ENCODE data around the gene KCNS3.
A peak's percentile ranks its signal among the peaks of the same experiment; 100 is the strongest.

Gene KCNS3

GRCh38 chr2:17878281-17879136, at the start of gene KCNS3:
TSS of gene KCNS3 (plus strand) at chr2:17878667. CDS start at chr2:17931009, 52,342 bp downstream.
- no peaks in the 10 kb centered on the region for H3K9me3 ChIP-seq (ENCODE audit: low read length)
- H3K4me1 ChIP-seq (ENCODE audit: insufficient read depth, low read length), result no peaks in the 10 kb centered on the region
- H3K27me3 ChIP-seq (ENCODE audit: insufficient read depth, low read length), result peaks cover 74% of the 10 kb centered on the region
- H2AFZ ChIP-seq (ENCODE audit: low read depth, low read length), result peak within 1 kb of the TSS; percentile 50
- H3K4me3 ChIP-seq (ENCODE audit: low read length), result peak within 1 kb of the TSS; percentile 29
- H3K36me3 ChIP-seq (ENCODE audit: insufficient read depth, low read length), result no peaks in the 10 kb centered on the region

DNA sequence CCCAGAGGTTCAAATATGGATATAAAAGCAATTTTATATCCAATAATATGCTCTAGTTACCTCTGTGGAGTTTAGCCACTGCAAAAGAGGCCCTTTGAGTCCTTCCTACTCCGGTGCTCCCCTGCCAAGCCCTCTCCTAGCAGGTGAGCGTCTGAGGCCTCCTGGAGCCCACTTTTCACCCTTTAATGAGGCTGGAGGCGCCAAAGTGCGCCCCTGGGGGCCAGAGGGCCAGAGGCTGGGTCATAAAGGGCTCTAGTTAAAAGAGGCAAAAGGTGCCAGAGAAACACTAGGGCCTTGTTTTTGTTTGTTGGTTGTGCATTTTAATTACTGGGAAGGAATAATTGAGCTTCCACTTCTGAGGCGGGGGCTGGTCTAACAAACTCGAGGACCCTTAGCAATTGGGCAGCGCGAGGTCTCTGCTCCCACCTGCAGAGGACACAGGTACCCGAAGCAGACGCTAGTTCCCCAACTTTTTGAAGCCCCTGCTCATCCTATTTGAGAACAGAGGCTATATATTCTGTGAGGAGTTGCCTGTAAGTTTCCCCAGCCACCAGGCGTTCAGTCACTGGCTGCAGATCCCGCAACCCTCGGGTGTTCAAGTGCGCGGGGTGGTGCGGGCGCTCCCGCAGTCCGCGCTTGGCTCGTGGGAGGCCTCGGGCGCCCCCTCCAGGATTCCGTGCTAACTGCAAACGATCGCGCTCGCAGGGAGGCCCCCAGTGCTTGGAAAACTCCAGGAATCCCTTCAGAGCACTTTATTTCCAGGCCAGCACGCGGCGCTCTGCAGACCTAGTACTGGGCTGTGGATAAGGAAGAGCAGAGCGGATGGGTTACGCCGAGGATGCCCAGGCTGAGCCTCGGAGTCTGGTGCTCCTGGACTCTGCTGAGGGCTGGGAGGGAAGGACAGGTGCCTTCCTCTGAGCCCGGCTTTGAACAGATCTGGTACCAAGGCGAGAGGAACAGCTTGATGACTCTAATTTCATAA, 48.1 kb upstream of the KCNS3 start:
- Histone ChIP-seq H3K36me3 (ENCODE audit: insufficient read depth, low read length) (no peaks in the 10 kb centered on the region), H3K27me3 (ENCODE audit: insufficient read depth, low read length) (peaks cover 38% of the 10 kb centered on the region), H3K4me3 (ENCODE audit: low read length) (no peak overlapping the region), H3K4me1 (ENCODE audit: insufficient read depth, low read length) (no peaks in the 10 kb centered on the region), H2AFZ (ENCODE audit: low read depth, low read length) (no peak overlapping the region), H3K9me3 (ENCODE audit: low read length) (no peaks in the 10 kb centered on the region)

- H3K27me3 ChIP-seq (ENCODE audit: insufficient read depth, low read length), result peaks cover 7% of the 10 kb centered on the region
- H3K9me3 ChIP-seq (ENCODE audit: low read length), result no peaks in the 10 kb centered on the region
- no peaks in the 10 kb centered on the region for H3K36me3 ChIP-seq (ENCODE audit: insufficient read depth, low read length)
- H2AFZ ChIP-seq (ENCODE audit: low read depth, low read length), result no peak overlapping the region
- no peaks in the 10 kb centered on the region for H3K4me1 ChIP-seq (ENCODE audit: insufficient read depth, low read length)
- no peak overlapping the region for H3K4me3 ChIP-seq (ENCODE audit: low read length)
Measured at GRCh38 chr2:17835516-17835915, 43.0 kb upstream of the KCNS3 start.

- H3K27me3 ChIP-seq (ENCODE audit: insufficient read depth, low read length), result no peaks in the 10 kb centered on the region
- H3K4me1 ChIP-seq (ENCODE audit: insufficient read depth, low read length), result no peaks in the 10 kb centered on the region
- H2AFZ ChIP-seq (ENCODE audit: low read depth, low read length), result no peak overlapping the region
- H3K4me3 ChIP-seq (ENCODE audit: low read length), result no peak overlapping the region
- H3K9me3 ChIP-seq (ENCODE audit: low read length), result no peaks in the 10 kb centered on the region
- H3K36me3 ChIP-seq (ENCODE audit: insufficient read depth, low read length), result no peaks in the 10 kb centered on the region
Measured at GRCh38 chr2:17839959-17840358, 38.5 kb upstream of the KCNS3 start.

- H3K36me3 ChIP-seq (ENCODE audit: insufficient read depth, low read length), result no peaks in the 10 kb centered on the region
- no peaks in the 10 kb centered on the region for H3K4me1 ChIP-seq (ENCODE audit: insufficient read depth, low read length)
- no peaks in the 10 kb centered on the region for H3K9me3 ChIP-seq (ENCODE audit: low read length)
- H3K4me3 ChIP-seq (ENCODE audit: low read length), result no peak overlapping the region
- H3K27me3 ChIP-seq (ENCODE audit: insufficient read depth, low read length), result peaks cover 3% of the 10 kb centered on the region
- no peak overlapping the region for H2AFZ ChIP-seq (ENCODE audit: low read depth, low read length)
Measured at GRCh38 chr2:17843457-17843856, 35.0 kb upstream of the KCNS3 start.

DNA sequence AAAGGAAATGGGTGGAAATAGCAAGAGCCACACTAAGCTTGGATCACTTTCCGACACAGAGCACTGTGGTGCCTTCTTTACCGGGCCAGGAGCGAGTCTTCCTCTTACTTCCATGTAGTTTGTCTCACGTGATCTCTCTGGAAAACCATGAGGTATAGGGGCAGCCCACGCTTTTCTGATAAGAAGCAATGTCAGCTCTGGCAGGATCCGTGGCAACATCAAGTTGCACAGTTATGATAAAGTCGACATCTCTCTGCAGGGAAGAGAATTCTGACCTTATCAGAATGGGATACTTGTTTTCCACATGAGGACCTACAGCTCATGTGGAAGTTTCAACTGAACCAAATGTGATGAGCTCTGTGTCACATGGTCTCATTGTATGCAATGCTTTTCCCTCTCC, 32.7 kb upstream of the KCNS3 start:
- H3K36me3 ChIP-seq (ENCODE audit: insufficient read depth, low read length), result no peaks in the 10 kb centered on the region
- peaks cover 3% of the 10 kb centered on the region for H3K27me3 ChIP-seq (ENCODE audit: insufficient read depth, low read length)
- no peaks in the 10 kb centered on the region for H3K9me3 ChIP-seq (ENCODE audit: low read length)

DNA sequence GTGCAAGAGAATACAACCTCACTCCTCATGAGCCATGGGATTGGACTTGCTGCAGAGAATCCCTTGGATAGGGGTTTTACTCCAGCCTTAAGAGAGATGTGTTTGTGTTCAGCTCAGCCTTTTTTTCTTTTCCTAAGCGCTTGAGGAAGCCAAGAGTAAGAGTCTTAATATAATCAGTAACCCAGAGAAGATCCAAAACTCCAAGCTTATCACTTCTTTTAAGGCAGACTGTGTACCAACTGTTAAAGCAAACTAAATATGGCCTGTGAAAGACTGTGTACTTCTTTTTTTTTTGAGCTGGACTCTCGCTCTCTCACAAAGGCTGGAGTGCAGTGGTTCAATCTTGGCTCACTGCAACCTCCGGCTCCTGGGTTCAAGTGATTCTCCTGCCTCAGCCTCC, 31.8 kb upstream of the KCNS3 start:
- Histone ChIP-seq H3K9me3 (ENCODE audit: low read length) (no peaks in the 10 kb centered on the region), H3K4me1 (ENCODE audit: insufficient read depth, low read length) (no peaks in the 10 kb centered on the region), H3K4me3 (ENCODE audit: low read length) (no peak overlapping the region), H2AFZ (ENCODE audit: low read depth, low read length) (no peak overlapping the region), H3K36me3 (ENCODE audit: insufficient read depth, low read length) (no peaks in the 10 kb centered on the region), H3K27me3 (ENCODE audit: insufficient read depth, low read length) (peaks cover 3% of the 10 kb centered on the region)

More for the DNA sequence above, 32.7 kb upstream of the KCNS3 start:
- Histone ChIP-seq H3K4me3 (ENCODE audit: low read length) (no peak overlapping the region), H3K4me1 (ENCODE audit: insufficient read depth, low read length) (no peaks in the 10 kb centered on the region), H2AFZ (ENCODE audit: low read depth, low read length) (no peak overlapping the region)

DNA sequence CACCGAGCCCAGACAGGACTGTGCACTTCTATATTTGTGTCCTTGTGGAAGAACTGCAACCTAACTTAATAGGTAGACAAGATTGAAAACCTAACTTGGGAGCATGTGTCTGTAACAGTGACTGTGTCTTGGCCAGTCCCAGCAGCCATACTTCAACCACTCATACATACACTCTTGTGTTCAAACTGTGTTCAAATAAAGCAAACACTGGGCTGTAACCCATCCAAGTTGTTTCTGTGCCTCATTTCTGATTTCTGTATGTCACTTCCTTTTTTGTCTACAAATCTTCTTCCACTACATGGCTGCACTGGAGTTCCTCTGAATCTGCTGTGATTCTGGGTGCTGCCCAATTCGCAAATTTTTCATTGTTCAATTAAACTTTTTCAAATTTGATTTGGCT, 31.2 kb upstream of the KCNS3 start:
- Histone ChIP-seq H3K4me1 (ENCODE audit: insufficient read depth, low read length) (no peaks in the 10 kb centered on the region), H2AFZ (ENCODE audit: low read depth, low read length) (no peak overlapping the region), H3K36me3 (ENCODE audit: insufficient read depth, low read length) (no peaks in the 10 kb centered on the region), H3K27me3 (ENCODE audit: insufficient read depth, low read length) (peaks cover 3% of the 10 kb centered on the region), H3K4me3 (ENCODE audit: low read length) (no peak overlapping the region), H3K9me3 (ENCODE audit: low read length) (no peaks in the 10 kb centered on the region)

- Histone ChIP-seq H3K4me1 (ENCODE audit: insufficient read depth, low read length) (no peaks in the 10 kb centered on the region), H3K27me3 (ENCODE audit: insufficient read depth, low read length) (peaks cover 3% of the 10 kb centered on the region), H3K9me3 (ENCODE audit: low read length) (no peaks in the 10 kb centered on the region), H3K4me3 (ENCODE audit: low read length) (no peak overlapping the region), H2AFZ (ENCODE audit: low read depth, low read length) (no peak overlapping the region), H3K36me3 (ENCODE audit: insufficient read depth, low read length) (no peaks in the 10 kb centered on the region)
Measured at GRCh38 chr2:17849275-17849674, 29.2 kb upstream of the KCNS3 start.

DNA sequence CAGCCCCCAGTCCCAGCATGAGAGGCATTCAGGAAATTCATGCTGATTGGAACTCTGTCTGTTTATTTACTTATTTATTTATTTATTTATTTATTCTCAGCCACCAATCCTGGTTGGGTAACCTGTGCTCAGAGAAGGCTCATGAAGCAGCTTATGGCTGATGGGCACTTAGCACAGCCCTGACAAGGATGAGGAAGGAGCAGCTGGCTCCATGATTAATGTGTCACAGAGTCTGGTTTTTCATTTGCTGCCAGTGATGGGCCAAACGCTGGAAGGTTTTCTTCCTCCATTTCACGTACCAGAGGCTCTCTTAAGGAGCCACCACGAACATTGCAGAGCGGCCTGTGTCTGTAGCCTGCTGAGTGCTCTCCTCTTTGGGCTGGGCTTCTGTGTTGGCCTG, 28.3 kb upstream of the KCNS3 start:
- no peak overlapping the region for H2AFZ ChIP-seq (ENCODE audit: low read depth, low read length)
- H3K27me3 ChIP-seq (ENCODE audit: insufficient read depth, low read length), result peaks cover 1% of the 10 kb centered on the region
- no peaks in the 10 kb centered on the region for H3K36me3 ChIP-seq (ENCODE audit: insufficient read depth, low read length)
- no peaks in the 10 kb centered on the region for H3K4me1 ChIP-seq (ENCODE audit: insufficient read depth, low read length)
- H3K9me3 ChIP-seq (ENCODE audit: low read length), result no peaks in the 10 kb centered on the region
- no peak overlapping the region for H3K4me3 ChIP-seq (ENCODE audit: low read length)

GRCh38 chr2:17851731-17852585, 26.5 kb upstream of the KCNS3 start:
- peaks cover 4% of the 10 kb centered on the region for H3K27me3 ChIP-seq (ENCODE audit: insufficient read depth, low read length)
- H3K9me3 ChIP-seq (ENCODE audit: low read length), result no peaks in the 10 kb centered on the region
- H3K4me3 ChIP-seq (ENCODE audit: low read length), result no peak overlapping the region
- no peak overlapping the region for H2AFZ ChIP-seq (ENCODE audit: low read depth, low read length)
- no peaks in the 10 kb centered on the region for H3K36me3 ChIP-seq (ENCODE audit: insufficient read depth, low read length)
- H3K4me1 ChIP-seq (ENCODE audit: insufficient read depth, low read length), result no peaks in the 10 kb centered on the region

DNA sequence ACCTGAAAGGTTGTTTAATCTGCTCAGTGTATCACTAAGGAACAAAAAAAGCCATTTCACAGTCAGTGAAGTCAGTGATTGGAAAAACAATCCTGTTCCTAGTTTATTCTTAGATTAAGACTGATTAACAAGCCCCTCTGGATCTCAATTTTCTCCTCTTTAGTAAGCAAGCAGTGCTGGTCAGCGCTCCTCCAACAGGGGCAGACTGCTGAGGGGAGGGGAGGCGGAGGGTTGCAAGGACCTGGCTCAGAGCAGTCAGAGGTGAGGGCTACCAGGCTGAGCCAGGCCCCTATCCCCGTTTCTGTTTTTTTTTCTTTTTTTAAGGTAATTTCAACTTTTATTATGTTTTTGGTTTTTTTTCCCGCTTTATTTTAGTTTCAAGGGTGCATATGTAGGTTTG, 24.7 kb upstream of the KCNS3 start:
- Histone ChIP-seq H3K36me3 (ENCODE audit: insufficient read depth, low read length) (no peaks in the 10 kb centered on the region), H2AFZ (ENCODE audit: low read depth, low read length) (no peak overlapping the region), H3K27me3 (ENCODE audit: insufficient read depth, low read length) (peaks cover 4% of the 10 kb centered on the region), H3K9me3 (ENCODE audit: low read length) (no peaks in the 10 kb centered on the region), H3K4me3 (ENCODE audit: low read length) (no peak overlapping the region), H3K4me1 (ENCODE audit: insufficient read depth, low read length) (no peaks in the 10 kb centered on the region)

All from neuron (in vitro differentiated cells).